Glutamatergic neuron (in vitro differentiated cells): Measurements from ENCODE around the gene GDPD5. TPM values are rescaled to one million over a fixed set of nuclear protein-coding genes. Genes with fewer than 3 reads are reported as not detected.

Experiments
- DNase-seq: peaks from one replicate; pipeline ENCODE4 v3.0.0; 2022
- H3K27ac Mint-ChIP-seq: one replicate; pipeline ENCODE4 v1.8.0; 2020; ENCODE audit warnings: mild to moderate bottlenecking, mixed read lengths, inconsistent platforms; ENCODE audit not compliant: unreplicated experiment
- H3K27me3 Mint-ChIP-seq: one replicate; pipeline ENCODE4 v1.8.0; 2020; ENCODE audit warnings: mild to moderate bottlenecking, moderate library complexity, mixed read lengths, inconsistent platforms; ENCODE audit not compliant: unreplicated experiment
- H3K36me3 Mint-ChIP-seq: one replicate; pipeline ENCODE4 v1.8.0; 2020; ENCODE audit warnings: mild to moderate bottlenecking, mixed read lengths, inconsistent platforms; ENCODE audit not compliant: unreplicated experiment
- H3K4me1 Mint-ChIP-seq: one replicate; pipeline ENCODE4 v1.8.0; 2020; ENCODE audit warnings: mild to moderate bottlenecking, low read depth, mixed read lengths, inconsistent platforms; ENCODE audit not compliant: unreplicated experiment
- H3K4me3 Mint-ChIP-seq: one replicate; pipeline ENCODE4 v1.8.0; 2020; ENCODE audit warnings: mild to moderate bottlenecking, mixed read lengths, inconsistent platforms; ENCODE audit not compliant: unreplicated experiment
- H3K9me3 Mint-ChIP-seq: one replicate; pipeline ENCODE4 v1.8.0; 2020; ENCODE audit warnings: mild to moderate bottlenecking, moderate library complexity, mixed read lengths, inconsistent platforms; ENCODE audit not compliant: unreplicated experiment
- CTCF ChIP-seq: fragments of 200-600 bp; sonication (generic); IDR thresholded peaks from one replicate; pipeline ENCODE4 v1.5.0; 2021; ENCODE audit not compliant: partially characterized antibody, unreplicated experiment
- total RNA-seq: library from RNA; stranded (reverse); fragmentation: NEBNext Ultra II Directional; extraction: Animal tissue kit (Norgen Biotek cat#: 25700); gene quantifications from one replicate; pipeline ENCODE4 v1.2.1, GENCODE V29; 2021; ENCODE audit not compliant: unreplicated experiment

Gene GDPD5
- total RNA-seq, 1 donor from 2014 or later: 147 TPM

- H3K27ac Mint-ChIP-seq: no peak overlapping the region
Observed at GRCh38 chr11:75478783-75479596, 46.8 kb downstream of the GDPD5 start.

GRCh38 chr11:75477614-75477935, 48.2 kb downstream of the GDPD5 start:
- TF ChIP-seq CTCF: no peak
- no peak for DNase-seq
- H3K27ac Mint-ChIP-seq: no peak overlapping the region
- H3K27me3 Mint-ChIP-seq: peaks cover 22% of the 10 kb centered on the region
- H3K4me3 Mint-ChIP-seq: no peak overlapping the region
- peaks cover 15% of the 10 kb centered on the region for H3K9me3 Mint-ChIP-seq
- H3K4me1 Mint-ChIP-seq: peaks cover 12% of the 10 kb centered on the region
- peaks cover 4% of the 10 kb centered on the region for H3K36me3 Mint-ChIP-seq

More at GRCh38 chr11:75478783-75479596, 46.8 kb downstream of the GDPD5 start:
- H3K9me3 Mint-ChIP-seq: peaks cover 16% of the 10 kb centered on the region
- no peak overlapping the region for H3K4me3 Mint-ChIP-seq
- DNase-seq: no peak
- peaks cover 14% of the 10 kb centered on the region for H3K27me3 Mint-ChIP-seq
- peaks cover 7% of the 10 kb centered on the region for H3K4me1 Mint-ChIP-seq
- TF ChIP-seq CTCF: no peak
- peaks cover 4% of the 10 kb centered on the region for H3K36me3 Mint-ChIP-seq

- H3K36me3 Mint-ChIP-seq: peaks cover 4% of the 10 kb centered on the region
- H3K4me3 Mint-ChIP-seq: no peak overlapping the region
- H3K9me3 Mint-ChIP-seq: peaks cover 14% of the 10 kb centered on the region
- TF ChIP-seq CTCF: no peak
- H3K27ac Mint-ChIP-seq: no peak overlapping the region
- peaks cover 22% of the 10 kb centered on the region for H3K27me3 Mint-ChIP-seq
- peaks cover 16% of the 10 kb centered on the region for H3K4me1 Mint-ChIP-seq
- DNase-seq: no peak
Observed at GRCh38 chr11:75476739-75477613, 48.8 kb downstream of the GDPD5 start.

- TF ChIP-seq CTCF: no peak
- Mint-ChIP-seq H3K4me3 (no peak overlapping the region), H3K4me1 (peaks cover 16% of the 10 kb centered on the region), H3K9me3 (peaks cover 14% of the 10 kb centered on the region), H3K27ac (no peak overlapping the region), H3K27me3 (peaks cover 22% of the 10 kb centered on the region), H3K36me3 (peaks cover 4% of the 10 kb centered on the region)
- DNase-seq: no peak
Observed at GRCh38 chr11:75475767-75476650, 49.7 kb downstream of the GDPD5 start.
